Suprapubic skin (tissue), 3 donors: ENCODE data around the gene LANCL2.

Experiments used
- POLR2A ChIP-seq, 2 donors: fragments of 450-650 bp; IDR thresholded peaks; one replicate each; pipeline ENCODE4 v1.6.1; 2017; ENCODE audit warnings: antibody characterized with exemption in 2 of 2, mild to moderate bottlenecking in 2 of 2, moderate library complexity in 2 of 2
- TF ChIP-seq, protein P1 (sequence below), 2 donors: fragments of 200-600 bp in 1 of 2; fragments of 450-650 bp in 1 of 2; sonication (generic) in 1 of 2; IDR thresholded peaks; one replicate each; pipeline ENCODE4 v1.5.1; 2016 to 2019; ENCODE audit warnings: antibody characterized with exemption in 2 of 2, mild to moderate bottlenecking in 1 of 2, moderate library complexity in 1 of 2

DNA sequence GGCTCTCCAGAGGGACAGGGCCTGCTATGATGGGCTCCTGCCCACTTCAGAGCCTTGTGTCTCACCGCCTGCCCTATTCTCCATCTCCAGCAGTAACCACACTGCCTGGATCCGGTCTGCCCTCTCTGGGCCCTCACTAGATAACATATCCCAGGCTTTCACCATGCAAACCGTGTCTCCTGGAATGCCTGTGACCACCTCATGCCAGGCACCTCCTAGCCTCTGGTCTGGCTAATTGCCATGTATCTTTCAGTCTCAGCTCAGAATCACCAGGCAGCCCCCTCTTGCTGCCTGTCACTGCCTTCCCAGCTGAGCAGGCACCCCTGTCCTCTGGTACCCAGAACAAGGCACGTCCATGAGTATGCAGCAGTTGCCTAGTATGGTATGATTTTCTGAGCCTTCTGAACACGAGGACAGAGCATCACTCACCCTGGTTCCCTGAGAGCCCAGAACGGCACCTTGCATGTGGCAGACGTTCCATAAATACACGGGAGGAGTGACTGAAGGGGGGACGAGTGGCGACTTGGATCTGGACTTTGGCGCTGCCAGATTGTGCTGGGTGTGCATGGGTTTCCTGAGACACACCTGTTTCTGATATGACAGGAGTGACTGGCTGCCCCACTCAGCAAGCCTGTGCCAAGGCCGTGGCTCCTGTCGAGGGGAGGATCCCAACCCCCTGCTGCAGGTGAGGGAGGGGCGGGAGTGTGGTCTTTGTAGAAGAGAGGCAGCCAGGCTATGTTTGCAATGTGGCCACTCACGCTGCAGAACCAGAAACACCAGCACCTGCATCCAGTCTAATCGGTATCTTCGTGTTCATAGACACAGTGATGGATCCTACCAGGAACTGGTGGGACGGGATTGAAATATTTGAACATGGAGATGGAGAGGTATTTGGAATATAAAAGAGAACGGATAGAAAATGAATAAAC, 112.0 kb downstream of the LANCL2 start:
- TF ChIP-seq POLR2A (IDR thresholded peaks at IDR 0.05), result no peak
- TF ChIP-seq, protein P1, sequence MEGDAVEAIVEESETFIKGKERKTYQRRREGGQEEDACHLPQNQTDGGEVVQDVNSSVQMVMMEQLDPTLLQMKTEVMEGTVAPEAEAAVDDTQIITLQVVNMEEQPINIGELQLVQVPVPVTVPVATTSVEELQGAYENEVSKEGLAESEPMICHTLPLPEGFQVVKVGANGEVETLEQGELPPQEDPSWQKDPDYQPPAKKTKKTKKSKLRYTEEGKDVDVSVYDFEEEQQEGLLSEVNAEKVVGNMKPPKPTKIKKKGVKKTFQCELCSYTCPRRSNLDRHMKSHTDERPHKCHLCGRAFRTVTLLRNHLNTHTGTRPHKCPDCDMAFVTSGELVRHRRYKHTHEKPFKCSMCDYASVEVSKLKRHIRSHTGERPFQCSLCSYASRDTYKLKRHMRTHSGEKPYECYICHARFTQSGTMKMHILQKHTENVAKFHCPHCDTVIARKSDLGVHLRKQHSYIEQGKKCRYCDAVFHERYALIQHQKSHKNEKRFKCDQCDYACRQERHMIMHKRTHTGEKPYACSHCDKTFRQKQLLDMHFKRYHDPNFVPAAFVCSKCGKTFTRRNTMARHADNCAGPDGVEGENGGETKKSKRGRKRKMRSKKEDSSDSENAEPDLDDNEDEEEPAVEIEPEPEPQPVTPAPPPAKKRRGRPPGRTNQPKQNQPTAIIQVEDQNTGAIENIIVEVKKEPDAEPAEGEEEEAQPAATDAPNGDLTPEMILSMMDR (IDR thresholded peaks at IDR 0.05), result no peak
